Measurements from ENCODE around the gene RHD.
A peak's percentile ranks its signal among the peaks of the same experiment; 100 is the strongest.
"Not testable (repeated sequence)": the region's sequence is repeated elsewhere in the genome, so short reads cannot be mapped to it uniquely, and the experiment has no call there.

RHD gene

DNA sequence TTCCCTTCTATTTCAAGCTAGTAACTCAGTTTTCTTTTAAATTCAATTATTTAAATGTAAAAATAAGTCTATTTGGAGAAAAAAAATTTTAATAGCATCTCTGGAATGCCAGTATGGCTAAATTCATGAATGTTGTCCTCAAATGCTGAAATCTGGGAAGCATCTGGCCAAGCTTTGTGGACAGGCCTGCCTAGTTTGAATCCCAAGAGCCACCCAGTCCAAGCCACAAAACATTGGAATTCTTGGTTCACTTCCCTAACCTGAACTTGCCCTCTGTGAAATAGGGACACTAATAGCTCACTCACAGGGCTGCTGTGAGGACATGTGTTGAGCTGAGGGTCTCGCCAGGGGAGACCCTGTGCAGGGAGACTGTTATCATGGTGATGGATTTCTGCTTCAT is 37.2 kb downstream of the RHD start:
- not testable (repeated sequence) for DNase-seq

DNA sequence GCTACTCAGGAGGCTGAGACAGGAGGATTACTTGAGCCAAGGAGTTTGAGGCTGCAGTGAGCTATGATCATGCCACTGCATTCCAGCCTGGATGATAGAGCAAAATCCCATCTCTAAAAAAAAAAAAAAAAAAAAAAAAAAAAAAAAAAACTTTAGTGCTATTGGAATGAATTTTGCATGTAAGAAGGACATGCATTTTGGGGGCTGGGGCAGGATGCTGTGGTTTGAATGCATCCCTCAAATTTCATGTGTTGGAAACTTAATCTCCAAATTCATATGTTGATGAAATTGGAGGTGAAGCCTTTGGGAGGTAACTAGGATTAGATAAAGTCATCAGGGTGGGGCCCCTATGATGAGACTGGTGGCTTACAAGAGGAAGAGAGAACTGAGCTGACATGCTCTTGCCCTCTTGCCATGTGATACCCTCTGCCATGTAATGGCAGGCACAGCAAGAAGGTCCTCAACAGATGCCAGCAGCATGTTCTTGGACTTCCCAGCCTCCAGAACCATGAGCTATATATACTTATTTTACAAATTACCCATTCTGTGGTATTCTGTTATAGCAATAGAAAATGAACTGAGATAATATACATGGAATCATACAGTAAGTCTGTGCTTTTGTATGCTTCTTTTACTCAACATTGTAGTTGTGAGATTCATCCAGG is 40.6 kb downstream of the RHD start:
- DNase-seq = not testable (repeated sequence)

DNA sequence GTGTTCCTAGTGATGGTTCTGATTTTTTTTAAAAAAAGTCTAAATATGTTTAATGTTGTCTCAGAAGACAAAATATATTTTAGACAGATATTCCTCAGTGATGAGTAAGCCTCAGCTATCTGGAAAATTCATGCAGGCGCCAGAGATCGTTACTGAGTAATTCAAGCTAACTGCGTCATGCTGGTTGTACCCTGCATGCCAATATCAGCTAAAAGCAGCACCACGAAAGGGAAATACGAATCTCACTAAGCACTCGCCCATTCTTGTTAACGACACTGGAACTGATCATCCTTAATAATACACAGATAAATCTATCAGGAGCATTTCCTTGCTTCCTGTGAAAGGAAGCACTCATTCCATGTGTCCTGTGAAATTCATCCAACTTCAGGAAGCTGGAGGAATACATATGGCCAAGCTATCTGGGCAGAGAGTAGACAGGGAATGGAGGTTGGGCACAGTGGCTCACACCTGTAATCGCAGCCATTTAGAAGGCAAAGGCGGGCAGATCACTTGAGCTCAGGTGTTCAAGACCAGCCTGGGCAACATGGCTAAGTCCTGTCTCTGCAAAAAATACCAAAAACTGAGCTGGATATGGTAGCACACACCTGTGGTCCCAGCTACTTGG is 48.1 kb downstream of the RHD start:
- not testable (repeated sequence) for DNase-seq

GRCh38 chr1:25322127-25322526 is 49.8 kb downstream of the RHD start:
- DNase-seq = not testable (repeated sequence)

DNA sequence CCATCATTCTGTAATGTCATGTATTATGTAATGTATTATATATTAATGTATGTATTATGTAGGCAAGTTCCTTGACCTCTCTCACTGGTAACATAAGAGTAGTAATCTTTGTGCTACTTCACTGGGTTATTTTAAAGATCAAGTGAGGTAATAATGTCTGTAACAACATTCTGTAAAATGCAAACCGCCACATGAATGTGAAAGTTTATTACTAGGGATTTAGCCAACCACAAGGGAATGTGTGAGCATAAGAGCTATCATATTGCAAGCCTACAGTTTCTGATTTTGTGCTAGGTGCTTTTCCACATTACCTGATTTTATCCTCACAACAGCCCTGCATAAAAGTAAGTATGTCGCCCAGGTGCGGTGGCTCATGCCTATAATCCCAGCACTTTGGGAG is 52.1 kb downstream of the RHD start:
- not testable (repeated sequence) for DNase-seq

DNA sequence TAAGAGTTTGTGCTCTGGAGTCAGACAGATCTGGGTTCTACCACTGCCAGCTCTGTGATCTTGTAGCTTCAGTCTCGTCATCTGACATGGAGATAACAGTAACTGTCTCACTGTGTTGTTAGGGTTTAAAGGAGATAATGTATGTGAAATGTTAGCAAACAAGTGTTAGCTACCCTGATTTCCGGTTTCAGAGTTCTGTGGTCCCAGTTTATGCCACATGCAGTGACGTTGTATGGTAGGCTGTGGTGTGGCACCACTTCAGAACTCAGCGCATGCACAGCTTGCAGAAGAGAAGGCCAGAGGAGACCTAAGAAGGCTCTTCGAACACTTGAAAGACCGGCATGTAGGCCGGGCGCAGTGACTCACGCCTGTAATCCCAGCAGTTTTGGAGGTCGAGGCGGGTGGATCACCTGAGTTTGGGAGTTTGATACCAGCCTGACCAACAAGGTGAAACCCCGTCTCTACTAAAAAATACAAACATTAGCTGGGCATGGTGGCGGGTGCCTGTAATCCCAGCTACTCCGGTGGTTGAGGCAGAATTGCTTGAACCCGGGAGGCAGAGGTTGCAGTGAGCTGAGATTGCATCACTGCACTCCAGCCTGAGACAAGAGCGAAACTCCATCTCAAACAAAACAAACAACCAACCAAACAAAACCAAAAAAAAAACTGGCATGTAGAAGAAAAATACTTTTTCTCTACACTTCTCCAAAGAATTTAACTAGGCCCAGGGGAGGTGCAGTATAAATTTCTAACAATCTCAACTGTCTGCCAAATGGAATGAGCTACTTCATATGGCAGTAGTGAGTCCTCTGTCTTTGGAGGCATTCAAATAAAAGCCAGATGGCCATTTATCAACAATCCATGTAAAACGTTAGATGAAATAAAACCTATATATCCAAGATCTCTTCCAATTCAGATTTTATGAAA is 55.8 kb downstream of the RHD start:
- not testable (repeated sequence) for DNase-seq

DNA sequence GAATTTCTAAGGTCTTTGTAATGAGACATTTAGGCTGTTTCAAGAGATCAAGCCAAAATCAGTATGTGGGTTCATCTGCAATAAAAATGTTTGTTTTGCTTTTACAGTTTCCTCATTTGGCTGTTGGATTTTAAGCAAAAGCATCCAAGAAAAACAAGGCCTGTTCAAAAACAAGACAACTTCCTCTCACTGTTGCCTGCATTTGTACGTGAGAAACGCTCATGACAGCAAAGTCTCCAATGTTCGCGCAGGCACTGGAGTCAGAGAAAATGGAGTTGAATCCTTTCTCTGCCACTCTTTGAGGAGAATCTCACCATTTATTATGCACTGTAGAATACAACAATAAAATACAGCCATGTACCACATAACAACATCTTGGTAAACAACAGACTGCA is 56.5 kb downstream of the RHD start:
- not testable (repeated sequence) for DNase-seq

DNA sequence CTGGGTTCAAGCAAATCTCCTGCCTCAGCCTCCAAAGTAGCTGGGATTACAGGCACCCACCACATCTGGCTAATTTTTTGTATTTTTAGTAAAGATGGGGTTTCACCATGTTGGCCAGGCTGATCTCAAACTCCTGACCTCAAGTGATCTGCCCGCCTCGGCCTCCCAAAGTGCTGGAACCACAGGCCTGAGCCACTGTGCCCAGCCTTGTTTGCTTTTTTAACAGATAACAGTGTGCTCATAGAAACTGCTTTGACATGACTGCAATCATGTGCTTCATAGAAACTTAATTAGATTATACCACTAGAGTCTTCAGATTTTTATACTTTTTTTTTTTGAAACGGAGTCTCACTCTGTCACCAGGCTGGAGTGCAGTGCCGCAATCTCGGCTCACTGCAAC is 57.0 kb downstream of the RHD start:
- DNase-seq = not testable (repeated sequence)

DNA sequence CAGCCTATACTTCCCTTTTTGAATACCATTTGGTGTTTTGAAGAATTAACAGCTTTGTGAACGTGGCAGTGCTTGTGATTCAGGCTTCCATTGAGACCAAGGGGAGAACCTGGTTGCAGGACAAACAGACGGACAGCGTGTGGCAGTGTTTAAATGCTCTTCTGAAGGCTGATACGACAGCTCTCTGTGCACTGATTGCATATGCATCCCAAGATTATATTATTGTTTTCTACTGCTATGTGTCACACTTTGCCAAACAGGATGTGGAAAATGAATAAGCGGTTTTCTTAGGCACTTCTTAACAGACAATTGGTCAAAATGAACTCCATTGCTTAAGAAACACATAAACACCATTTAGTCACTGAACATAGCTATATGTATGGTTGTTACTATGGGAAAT is 57.6 kb downstream of the RHD start:
- DNase-seq = not testable (repeated sequence)

DNA sequence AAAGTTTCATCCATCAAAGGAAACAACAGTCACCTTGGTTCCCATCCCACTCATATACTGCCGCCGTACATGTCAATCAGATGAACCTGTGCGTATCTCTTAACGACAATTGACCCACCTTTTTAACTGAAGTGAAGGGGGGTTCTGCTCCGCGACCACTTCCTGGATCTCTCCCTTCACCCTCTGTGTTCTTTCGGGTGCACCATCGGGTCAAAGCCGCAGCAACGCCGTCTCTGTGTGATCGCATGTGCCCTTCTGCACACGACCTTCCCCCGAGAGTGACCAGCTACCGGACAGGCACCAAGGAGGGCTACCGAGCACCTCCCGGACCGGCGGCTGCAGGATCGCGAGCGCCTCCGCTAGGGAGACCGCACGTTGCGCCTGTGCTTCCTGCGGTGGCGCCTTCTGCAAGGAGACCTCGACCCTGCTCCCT is 64.6 kb downstream of the RHD start:
- DNase-seq = not testable (repeated sequence)

DNA sequence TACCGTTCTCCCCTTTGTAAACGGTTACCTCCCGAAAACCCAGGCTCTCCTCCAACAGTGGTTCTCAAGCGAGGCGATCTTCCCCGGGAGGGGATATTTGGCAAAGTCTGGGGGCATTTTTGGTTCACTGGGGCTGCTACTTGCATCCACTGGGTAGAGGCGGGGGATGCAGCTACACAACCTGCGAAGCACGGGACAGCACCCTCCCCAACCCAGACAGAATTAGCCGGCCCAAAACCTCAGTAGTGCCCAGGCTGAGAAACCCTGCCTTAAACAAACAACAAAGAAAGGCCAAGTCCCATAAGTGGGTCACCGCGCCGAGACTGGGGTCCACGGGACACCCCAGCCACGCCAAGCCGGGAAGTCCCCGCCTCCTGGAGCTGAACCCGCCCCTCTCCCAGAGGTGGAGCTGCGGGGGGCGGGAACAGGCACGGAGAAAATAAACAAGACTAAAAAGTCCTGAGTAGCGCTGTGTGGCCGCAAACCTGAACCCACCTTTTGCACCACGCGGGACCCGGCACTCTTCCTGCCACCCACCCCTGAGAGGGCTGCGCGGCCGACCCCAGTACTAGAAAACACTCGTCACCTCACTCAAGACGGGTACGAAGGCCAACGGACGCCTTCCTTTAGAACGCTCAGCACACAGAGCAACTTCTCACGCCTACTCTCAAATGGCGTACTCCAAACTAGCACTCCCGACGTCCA is 65.3 kb downstream of the RHD start:
- DNase-seq = not testable (repeated sequence)

DNA sequence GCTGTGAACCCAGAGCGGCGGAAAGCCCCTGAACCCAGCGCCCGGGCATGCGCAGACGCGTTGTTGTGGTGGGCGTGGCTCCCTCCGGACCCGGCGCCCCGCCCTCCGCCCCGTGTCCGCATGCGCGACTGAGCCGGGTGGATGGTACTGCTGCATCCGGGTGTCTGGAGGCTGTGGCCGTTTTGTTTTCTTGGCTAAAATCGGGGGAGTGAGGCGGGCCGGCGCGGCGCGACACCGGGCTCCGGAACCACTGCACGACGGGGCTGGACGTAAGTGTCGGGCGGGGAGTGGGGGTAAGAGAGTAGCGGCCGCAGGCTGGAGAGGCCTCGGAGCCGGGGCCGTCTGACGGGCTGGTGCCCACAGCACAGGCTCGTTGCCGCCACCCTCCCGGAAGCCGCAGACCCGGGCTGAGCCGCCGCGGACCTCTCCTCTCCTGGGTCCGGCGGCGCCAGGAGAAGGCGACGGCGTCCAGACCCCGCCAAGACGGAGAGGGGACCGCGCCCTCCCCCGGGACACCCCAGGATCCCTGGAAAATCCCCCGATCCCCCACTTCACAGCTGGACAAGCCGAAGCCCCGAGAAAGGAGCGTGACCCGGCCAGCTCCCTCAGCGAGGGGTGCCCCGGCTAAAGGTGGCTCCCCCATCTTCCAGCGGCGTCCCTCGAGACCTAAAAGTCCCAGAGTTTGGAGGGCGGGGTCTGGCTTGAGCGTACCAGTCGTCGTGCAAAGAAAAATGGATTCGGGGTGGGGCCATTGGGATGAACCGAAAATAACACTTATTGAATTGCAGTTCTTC is 66.1 kb downstream of the RHD start, which contains the start of gene TMEM50A:
Gene TMEM50A, plus strand, starts transcription at position 147 of the 794 bp plus-strand sequence. CDS start 2,153 bp downstream, outside the sequence.
- peak; percentile 86 for DNase-seq

- DNase-seq = no peak
Measured at GRCh38 chr1:25338986-25339385, 66.7 kb downstream of the RHD start.

DNA sequence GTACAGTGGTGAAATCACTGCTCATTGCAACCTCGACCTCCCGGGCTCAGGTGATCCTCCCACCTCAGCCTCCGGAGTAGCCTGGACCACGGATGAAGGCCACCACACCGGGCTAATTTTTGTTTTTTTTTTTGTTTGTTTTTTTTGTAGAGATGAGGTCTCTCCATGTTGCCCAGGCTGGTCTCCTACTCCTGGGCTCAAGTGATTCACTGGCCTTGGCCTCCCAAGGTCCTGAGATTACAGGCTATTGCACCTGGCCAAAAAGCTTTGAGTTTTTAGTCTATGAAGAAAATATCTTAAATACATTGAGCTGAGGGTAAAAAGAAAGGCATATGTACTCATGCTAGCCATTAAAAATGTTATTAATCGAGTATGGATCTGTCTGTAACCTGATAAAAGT is 69.4 kb downstream of the RHD start:
- no peak for DNase-seq

DNA sequence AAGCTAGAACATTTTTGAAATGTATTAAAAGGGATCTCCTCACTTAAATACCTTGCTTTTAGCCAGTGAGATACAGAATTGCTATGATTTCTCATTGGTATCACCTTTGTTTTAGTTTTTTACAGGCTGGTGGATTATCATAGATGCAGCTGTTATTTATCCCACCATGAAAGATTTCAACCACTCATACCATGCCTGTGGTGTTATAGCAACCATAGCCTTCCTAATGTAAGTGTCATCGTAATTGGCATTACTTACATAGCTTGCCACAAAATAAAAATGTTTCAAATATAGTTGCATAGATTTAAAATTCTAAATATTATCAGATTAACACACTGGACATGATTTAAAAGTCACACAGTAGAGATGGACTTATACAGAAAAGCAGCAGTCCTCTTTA is 70.5 kb downstream of the RHD start:
- no peak for DNase-seq

- no peak for DNase-seq
Measured at GRCh38 chr1:25343872-25344271, 71.6 kb downstream of the RHD start.

GRCh38 chr1:25347556-25347955 is 75.2 kb downstream of the RHD start:
- no peak for DNase-seq

DNA sequence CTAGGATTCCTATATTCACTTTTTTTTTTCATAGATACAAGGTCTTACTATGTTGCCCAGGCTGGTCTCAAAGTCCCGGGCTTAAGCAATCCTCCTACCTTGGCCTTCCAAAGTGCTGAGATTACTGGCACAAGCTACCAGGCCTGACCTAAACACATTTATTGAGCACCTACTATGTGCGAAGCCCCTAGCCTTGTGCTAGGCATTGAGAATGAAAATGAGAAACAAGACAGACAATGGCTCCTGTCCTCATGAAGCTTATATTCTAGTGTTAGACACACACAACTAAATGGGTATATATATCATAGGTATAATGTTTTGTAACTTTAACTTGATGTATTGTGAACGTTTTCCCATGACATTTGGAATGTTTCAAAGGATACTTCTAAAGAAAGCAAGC is 77.3 kb downstream of the RHD start:
- DNase-seq = no peak

- no peak for DNase-seq
Measured at GRCh38 chr1:25355841-25356395, 83.6 kb downstream of the RHD start.

- no peak for DNase-seq
Measured at GRCh38 chr1:25356441-25356840, 84.1 kb downstream of the RHD start.

DNA sequence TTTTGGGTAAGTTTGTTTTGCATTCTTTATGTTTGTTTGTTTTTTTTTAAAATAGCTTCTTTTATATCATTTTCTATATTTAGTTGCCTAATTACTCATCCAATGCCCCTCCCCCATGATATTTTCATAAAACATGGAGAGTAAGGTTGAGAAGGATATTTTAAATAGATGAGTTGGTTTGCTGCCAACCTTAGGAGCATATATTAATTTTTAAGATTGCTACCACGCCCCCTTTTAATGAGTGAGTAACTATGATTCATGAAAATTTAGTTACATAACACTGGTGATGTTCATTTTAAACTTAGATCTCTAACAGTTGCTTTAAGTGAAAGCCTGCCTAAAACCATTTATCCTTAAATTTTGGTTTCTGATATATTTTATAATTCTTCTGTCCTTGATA is 84.5 kb downstream of the RHD start:
- no peak for DNase-seq

All from NCI-H1092 (cell line).